IPS DF 19.7 (cell line): ENCODE results near the gene ZNF615.
"Not testable (repeated sequence)": the region's sequence is repeated elsewhere in the genome, so short reads cannot be mapped to it uniquely, and the experiment has no call there.

Experiments
- DNase-seq: peaks from one replicate; pipeline ENCODE4 v3.0.0-alpha.2; 2013; ENCODE audit warnings: low read depth, low spot score

ZNF615 gene

DNA sequence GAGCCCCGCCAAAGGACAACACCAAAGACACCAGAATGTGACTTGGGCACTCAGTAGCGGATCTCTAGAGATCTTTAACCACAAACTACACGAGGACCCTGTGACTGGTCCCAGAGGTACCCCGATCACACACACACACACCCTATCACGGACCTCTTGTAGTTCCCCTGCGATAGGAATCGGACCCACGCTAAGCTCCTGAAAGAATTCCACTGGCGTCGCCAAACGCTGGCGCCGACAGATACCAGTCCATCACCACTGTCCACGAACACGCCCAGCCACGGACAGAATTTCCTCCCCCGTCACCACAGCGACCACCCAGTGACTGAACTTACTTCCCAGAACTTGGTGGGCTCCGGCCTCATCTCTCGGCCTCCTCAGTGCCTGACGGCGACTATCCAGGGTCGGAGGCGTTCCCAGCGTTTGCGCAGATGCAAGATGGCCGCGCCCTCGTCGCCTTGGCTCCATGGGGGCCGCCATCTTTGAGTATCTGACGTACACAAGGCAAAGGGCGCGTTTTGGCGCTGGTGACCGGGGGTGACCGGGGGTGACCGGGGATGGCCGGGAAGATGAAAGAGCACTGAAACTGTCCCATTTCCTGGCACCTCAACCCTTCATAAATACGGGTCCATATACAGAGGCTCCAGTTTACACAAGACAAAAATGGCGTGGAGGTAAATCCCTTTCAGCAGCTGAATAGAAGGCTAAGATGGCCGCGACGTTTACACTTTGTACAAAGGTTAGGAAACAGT, at the start of gene ZNF615:
Gene ZNF615, minus strand, starts transcription at position 406 of the 752 bp plus-strand sequence. CDS start 4,500 bp downstream, outside the sequence.
- peak; percentile 28 for DNase-seq

DNA sequence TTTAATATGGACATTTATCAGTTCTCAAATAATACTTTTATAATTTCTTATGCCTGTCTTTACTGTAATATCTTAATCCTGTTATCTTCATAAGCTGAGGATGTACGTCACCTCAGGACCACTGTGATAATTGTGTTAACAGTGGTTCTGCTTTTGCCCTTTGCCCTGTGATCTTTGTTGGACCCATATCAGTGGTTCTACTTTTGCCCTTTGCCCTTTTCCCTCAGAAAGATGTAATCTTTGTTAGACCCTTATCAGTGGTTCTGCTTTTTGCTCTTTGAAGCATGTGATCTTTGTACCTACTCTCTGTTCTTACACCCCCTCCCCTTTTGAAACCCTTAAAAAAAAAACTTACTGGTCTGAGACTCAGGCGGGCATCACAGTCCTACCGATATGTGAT, 48.5 kb upstream of the ZNF615 start:
- DNase-seq: not testable (repeated sequence)

DNA sequence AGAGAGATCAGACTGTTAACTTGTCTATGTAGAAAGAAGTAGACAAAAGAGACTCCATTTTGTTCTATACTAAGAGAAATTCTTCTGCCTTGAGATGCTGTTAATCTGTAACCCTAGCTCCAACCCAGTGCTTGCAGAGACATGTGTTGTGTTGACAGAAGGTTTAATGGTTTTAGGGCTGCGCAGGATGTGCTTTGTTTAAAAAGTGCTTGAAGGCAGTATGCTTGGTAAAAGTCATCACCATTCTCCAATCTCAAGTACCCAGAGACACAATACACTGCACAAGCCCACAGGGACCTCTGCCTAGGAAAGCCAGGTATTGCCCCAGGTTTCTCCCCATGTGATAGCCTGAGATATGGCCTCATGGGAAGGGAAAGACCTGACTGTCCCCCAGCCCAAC, 43.7 kb upstream of the ZNF615 start:
- DNase-seq: not testable (repeated sequence)

DNA sequence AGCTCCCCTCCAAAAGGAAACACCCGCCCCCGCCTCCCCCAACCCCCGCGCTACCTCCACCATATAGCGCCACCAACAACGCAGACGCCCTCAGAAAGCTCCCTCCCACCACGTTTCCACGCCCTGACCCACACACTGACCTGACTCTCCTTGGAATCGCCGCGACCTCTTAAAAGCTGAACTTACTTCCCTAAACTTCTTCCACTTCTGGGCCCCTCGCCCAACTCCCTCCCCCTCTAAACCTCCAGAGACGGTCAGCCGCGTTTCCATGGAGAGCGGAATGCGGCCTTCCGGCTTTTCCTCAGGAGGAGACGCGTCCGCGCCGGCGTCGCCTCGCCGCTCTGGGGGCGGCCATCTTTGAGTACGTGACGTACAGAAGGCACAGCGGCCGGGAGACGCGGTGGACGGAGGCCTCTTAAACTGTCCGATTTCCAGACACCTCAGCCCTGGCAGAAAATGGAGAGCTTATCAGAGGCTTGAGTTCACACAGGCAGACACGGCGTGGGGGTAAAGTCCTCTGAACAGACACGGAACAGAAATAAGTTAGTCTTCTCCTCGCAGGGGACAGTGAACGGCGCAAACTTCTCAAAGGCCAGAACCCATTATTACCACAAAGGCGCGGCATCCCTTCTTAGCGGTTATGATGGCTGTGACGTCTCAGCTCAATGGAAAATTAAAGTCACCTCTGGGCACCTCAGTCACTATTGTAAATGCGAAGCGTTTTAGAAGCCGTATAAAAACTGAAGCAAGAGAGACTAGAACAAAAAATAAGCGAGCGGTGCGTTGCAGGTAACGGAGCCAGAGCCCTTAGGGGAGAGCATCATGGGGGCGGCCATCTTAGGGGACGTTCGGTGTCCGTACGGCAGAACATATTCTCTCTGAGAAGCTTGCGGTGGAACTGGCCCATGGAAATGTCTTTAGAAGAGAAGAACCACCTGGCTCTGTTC, 40.8 kb upstream of the ZNF615 start, which contains the start of gene ZNF432:
Gene ZNF432, minus strand, starts transcription at position 284 of the 947 bp plus-strand sequence. CDS start 1,970 bp downstream, outside the sequence.
- DNase-seq: peak; percentile 95

DNA sequence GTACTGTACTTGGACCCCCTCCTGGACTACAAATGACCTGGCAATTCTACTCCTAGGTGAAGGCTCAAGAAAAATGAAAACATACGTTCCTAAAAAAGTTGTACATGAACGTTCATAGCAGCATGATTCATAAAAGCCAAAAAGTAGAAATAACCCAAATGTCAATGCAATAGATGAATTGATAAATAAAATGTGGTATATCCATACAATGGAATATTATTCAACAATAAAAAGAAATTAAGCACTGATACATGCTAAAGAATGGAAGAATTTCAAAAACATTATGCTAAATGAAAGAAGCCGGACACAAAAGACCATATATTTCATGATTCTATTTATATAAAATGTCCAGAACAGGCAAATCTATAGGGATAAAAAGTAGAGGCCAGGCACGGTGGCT, 31.2 kb upstream of the ZNF615 start:
- no peak for DNase-seq

DNA sequence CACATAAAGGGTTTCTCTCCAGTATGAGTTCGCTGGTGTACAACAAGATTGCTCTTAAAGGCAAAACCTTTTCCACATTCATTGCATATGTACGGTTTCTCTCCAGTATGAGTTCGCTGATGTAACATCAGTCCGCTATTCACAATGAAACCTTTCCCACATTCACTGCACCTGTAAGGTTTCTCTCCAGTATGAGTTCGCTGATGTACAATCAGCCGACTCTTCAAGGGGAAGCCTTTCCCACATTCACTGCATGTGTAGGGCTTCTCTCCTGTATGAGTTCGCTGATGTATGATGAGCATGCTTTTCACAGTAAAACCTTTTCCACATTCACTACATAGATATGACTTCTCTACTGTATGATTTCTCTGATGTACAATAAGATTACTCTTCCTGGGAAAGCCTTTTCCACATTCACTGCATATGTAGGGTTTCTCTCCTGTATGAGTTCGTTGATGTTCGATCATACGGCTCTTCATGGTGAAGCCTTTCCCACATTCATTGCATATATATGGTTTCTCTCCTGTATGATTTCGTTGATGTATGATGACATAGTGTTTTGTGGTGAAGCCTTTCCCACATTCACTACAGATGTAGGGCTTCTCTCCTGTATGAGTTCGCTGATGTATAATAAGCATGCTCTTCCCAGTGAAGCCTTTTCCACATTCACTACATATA, 26.2 kb upstream of the ZNF615 start:
- DNase-seq: no peak

DNA sequence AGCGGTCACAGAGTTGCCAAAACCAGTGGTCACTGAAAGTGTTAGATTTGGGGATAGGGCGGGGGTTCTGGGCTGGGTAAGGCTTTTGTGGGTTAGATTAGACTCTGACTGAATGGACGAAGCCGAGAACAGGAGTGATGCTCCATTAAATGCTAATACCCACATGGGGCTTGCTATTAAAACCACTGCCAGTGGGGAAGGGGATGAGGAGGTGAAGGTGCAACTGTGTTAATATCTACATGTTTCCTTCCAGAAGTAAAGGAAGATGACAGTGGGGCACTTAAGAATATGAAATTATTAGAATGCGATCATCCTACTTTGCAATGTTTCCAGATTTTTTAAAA, 20.7 kb upstream of the ZNF615 start:
- DNase-seq: no peak

DNA sequence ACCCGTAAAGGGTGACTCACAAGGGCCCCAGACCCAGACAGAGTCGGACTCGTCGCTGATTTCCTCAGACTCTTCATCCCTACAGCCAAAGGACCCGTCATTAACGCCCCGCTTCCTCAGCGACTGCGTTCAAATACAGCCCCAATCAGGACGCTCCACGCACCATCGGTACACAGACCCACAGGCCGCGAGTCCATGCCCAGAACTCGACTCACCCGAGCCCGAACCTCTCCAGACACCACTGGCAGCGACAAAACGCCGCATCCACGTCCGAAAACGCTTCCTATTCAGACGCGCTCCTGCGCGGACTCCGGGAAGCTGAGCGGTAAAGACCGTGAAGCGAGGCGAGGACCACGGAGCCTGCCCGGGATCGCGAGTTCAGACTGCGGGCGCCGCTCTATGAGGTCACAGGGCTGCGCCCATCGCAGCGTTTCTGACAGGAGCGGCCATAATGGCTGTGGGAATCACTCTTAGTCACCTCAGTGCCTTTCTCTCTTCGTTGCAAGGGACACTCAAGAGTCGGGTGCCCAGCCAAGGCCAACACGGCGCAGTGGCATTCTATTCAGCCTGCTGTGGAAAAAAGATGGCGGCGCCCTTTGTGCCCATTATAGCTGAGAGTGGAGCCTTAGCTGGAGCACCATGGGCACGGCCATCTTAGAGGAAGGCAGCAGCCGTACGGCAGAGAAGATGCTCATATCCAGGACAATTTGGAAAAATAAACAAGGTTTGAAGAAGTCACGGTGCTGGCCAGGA, 20.2 kb upstream of the ZNF615 start, which contains the start of gene ZNF614:
Gene ZNF614, minus strand, starts transcription at position 353 of the 753 bp plus-strand sequence. CDS start 2,634 bp downstream, outside the sequence.
- DNase-seq: peak; percentile 59

DNA sequence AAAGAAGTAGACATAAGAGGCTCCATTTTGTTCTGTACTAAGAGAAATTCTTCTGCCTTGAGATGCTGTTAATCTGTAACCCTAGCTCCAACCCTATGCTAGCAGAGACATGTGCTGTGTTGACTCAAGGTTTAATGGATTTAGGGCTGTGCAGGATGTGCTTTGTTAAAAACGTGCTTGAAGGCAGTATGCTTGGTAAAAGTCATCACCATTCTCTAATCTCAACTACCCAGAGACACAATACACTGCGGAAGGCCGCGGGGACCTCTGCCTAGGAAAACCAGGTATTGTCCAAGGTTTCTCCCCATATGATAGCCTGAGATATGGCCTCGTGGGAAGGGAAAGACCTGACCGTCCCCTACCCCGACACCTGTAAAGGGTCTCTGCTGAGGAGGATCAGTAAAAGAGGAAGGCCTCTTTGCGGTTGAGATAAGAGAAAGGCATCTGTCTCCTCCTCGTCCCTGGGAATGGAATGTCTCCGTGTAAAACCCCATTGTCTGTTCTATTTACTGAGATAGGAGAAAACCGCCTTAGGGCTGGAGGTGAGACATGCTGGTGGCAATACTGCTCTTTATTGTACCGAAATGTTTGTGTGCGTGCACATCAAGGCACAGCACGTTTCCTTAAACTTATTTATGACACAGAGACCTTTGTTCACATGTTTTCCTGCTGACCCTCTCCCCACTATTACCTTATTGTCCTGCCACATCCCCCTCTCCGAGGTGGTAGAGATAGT, 18.4 kb upstream of the ZNF615 start:
- not testable (repeated sequence) for DNase-seq

DNA sequence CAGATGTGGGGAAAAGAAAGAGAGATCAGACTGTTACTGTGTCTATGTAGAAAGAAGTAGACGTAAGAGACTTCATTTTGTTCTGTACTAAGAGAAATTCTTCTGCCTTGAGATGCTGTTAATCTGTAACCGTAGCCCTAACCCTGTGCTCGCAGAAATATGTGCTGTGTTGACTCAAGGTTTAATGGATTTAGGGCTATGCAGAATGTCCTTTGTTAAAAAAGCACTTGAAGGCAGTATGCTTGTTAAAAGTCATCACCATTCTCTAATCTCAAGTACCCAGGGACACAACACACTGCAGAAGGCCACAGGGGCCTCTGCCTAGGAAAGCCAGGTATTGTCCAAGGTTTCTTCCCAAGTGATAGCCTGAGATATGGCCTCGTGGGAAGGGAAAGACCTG, 16.5 kb upstream of the ZNF615 start:
- not testable (repeated sequence) for DNase-seq

DNA sequence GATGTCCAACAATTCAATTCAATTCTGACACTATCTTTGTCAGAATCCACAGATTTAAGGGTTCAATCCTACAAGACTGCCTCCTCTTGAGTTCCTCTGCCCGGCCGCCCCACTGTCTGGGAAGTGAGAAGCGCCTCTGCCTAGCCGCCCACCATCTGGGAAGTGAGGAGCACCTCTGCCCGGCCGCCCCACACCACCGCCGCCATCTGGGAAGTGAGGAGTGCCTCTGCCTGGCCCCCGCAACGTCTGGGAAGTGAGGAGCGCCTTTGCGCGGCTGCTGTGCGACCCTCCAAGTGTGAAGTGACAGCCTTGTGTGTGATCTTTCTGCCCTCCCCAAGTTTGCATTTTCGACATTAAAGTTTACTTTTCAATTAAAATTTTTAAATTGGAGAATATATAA, 14.2 kb upstream of the ZNF615 start:
- DNase-seq: no peak

DNA sequence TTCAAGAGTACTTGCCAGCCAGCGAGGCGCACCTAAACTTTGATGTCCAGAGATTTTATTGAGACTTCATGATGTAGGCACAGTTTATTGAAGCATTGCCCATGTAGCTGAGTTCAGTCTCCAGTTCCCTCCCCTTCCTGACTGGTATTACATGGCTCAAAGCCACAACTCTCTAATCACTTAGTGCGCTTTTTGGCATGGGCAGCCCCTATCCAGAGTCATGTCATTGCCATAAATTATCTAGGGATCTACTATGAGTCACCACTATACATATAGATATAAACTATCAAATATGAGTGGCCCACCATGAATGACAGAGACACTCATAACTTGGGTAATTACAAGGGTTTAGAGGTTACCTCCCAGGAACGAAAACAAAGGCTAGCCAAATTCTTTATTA, 12.5 kb upstream of the ZNF615 start:
- DNase-seq: no peak

DNA sequence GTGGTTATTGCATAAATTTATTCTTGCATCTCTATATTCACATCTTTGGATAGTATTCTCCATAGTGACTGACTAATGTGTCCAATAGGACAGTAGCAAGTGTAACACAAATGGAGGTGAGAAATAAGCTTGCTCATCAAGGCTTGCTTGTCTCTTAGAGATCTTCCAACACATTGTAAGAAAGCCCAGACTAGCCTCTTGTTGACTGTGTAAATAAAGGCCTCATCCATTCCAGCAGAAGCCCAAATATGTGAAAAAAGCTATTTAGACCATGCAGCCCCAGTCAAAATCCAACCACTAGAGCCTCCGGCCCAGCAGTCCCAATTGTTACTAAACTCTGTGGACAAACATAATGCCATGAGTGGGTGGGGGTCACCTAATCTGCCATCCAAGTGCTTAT, 2.7 kb upstream of the ZNF615 start:
- DNase-seq: no peak

DNA sequence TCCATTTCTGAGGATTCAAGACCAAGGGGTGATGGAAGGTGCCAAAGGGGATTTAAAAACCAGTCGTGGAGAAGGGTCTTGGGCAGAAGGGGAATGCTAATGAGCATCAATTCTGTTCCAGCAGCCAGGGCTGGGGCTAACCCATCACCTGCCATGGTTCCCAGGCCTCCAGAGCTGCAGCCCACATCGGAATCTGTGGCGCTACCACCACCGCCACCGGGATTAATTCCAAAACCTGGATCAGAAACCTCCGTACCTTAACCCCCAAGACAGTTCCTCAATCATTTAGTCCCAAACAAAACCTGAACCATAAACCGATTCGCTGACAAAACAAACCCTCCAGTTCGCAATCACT, 583 bp downstream of the ZNF615 start:
- DNase-seq: no peak

DNA sequence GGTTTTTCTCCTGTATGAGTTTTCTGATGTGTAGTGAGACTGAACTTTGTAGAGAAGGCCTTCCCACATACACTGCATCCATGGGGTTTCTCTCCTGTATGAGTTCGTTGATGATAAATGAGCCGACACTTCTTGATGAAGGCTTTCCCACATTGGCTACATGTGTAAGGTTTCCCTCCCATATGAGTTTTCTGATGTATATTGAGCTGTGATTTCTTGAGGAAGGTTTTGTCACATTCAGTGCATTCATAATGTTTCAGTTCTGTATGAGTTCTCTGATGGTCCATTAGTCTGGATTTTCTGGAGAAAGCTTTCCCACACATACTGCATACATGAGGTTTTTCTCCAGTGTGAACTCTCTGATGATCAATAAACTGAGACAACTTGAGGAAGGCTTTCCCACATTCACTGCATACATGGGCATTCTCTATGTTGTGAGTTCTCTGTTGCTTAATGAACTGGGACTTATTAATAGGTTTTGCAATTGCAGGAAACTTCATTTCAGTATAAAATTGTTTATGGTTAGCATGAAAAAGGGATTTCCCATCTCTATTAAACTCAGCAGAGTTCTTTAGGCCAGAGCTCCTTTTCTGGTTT, 13.9 kb downstream of the ZNF615 start:
- DNase-seq: no peak

DNA sequence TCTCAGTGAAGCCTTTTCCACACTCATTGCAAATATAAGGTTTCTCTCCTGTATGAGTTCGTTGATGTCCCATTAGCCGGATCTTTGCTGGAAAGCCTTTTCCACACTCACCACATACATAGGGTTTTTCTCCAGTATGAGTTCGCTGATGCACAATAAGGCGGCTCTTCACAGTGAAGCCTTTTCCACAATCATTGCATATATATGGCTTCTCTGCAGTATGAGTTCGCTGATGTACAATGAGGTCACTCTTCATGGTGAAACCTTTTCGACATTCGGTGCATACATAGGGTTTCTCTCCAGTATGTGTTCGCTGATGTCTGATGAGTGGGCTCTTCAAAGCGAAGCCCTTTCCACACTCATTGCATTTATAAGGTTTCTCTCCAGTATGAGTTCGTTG, 14.6 kb downstream of the ZNF615 start:
- DNase-seq: no peak

DNA sequence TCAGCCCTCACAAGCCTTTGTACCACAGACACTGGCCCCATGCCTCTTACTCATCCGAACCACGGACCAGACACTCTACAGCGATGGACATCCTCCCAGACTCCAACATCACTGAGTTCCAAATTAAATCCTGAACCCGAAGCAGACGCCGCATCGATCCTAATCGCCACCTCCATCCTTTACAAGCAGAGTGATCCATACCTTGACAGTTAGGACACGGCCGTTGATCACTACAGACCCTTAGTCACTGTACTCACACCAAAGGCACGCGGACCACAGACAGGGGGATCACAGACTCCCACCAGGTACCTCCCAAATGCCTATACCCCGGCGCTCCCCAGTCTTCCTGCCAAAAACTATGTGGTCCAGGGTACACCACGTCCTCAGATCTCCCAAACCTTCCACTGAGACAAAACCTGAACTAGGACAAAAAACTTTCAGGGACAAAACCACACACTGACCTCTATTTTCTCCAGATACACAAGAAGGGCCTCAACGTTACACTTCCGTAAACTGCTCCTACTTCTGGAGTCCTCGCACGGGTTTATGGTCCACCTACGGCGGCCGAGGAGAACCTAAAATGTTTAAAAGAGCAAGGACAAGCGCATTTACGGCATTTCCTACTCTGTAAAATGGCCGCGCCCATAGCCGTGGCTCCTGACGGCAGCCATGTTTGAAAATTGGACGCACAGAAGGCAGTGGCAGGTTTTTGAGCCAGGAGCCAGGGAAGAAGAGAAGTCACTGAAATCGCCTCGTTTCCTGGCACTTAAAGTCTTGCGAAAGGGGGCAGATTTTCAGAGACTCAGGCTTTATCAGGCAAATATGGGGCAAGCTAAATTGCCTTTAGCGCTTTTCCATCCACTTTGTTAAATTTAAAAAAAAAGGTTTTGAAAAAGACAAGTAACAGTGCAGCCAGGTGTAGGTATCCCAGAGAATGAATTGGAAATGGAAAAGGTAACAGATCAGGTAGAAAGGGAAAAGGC, 21.4 kb downstream of the ZNF615 start, which contains the start of gene ZNF350:
Gene ZNF350, minus strand, starts transcription at position 532 of the 983 bp plus-strand sequence. CDS start 12,480 bp downstream, outside the sequence.
- DNase-seq: peak; percentile 80

DNA sequence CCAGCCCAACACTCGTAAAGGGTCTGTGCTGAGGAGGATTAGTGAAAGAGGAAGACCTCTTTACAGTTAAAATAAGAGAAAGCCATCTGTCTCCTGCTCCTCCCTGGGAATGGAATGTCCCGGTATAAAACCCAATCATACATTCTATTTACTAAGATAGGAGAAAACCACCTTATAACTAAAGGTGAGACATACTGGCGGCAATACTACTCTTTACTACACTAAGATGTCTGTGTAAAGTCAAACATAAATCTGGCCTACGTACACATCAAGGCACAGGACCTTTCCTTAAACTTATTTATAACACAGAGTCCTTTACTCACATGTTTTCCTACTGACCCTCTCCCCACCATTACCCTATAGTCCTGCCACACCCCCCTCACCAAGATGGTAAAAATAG, 24.6 kb downstream of the ZNF615 start:
- DNase-seq: no peak

DNA sequence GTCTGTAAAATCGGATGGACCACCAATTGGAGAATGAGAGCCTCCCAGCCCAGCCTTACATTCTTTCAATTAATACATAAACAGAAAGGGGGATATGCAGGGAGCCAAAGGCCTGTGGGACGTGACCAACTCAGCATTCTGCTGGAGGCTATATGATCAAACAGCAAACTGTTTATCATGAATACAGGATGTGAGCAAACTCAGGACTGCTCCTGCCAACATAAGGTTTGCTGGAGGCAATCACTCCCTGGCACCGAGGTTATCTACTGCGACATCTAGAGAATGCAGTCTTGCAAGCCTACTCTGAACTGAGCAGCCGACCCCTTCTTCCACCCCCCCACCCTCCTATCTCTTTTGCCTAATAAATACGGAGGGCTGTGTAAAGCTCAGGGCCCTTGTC, 27.1 kb downstream of the ZNF615 start:
- DNase-seq: not testable (repeated sequence)
